HepG2 (cell line): ENCODE results near the gene TMEM53. TPM values are rescaled to one million over a fixed set of nuclear protein-coding genes. Genes with fewer than 3 reads are reported as not detected.
A peak's percentile ranks its signal among the peaks of the same experiment; 100 is the strongest.

Source experiments
- ARID5B ChIP-seq: IDR thresholded peaks from 2 replicates; pipeline ENCODE4 v1.4.0; 2020; ENCODE audit warnings: mild to moderate bottlenecking, missing genetic modification reagents
- CEBPZ ChIP-seq: IDR thresholded peaks from 2 replicates; pipeline ENCODE4 v1.6.1; 2012; ENCODE audit warnings: low read length, improper control_type of control experiment
- FOXC1 ChIP-seq: sonication (generic); formaldehyde crosslinking; IDR thresholded peaks from 2 replicates; pipeline ENCODE4 v1.8.0; 2022; ENCODE audit warnings: mild to moderate bottlenecking, missing genetic modification reagents, borderline replicate concordance
- FUBP1 ChIP-seq: sonication (generic); formaldehyde crosslinking; IDR thresholded peaks from 2 replicates; pipeline ENCODE4 v1.5.1; 2020; ENCODE audit warnings: missing genetic modification reagents, mild to moderate bottlenecking, borderline replicate concordance
- HNF1B ChIP-seq: sonication (generic); formaldehyde crosslinking; IDR thresholded peaks from 2 replicates; pipeline ENCODE4 v1.5.1; 2020; ENCODE audit warnings: mild to moderate bottlenecking, moderate library complexity, missing genetic modification reagents
- KDM3A ChIP-seq: IDR thresholded peaks from 2 replicates; pipeline ENCODE4 v1.6.1; 2018; ENCODE audit warnings: low read depth, missing compliant biosample characterization
- KDM5B ChIP-seq: sonication (generic); formaldehyde crosslinking; IDR thresholded peaks from 2 replicates; pipeline ENCODE4 v1.4.0; 2020; ENCODE audit warnings: missing genetic modification reagents, mild to moderate bottlenecking, borderline replicate concordance
- MIER3 ChIP-seq: IDR thresholded peaks from 2 replicates; pipeline ENCODE4 v1.6.1; 2016; ENCODE audit warnings: missing compliant biosample characterization, borderline replicate concordance
- NFE2L1 ChIP-seq: sonication (generic); formaldehyde crosslinking; IDR thresholded peaks from 2 replicates; pipeline ENCODE4 v1.4.0; 2020; ENCODE audit warnings: missing genetic modification reagents, mild to moderate bottlenecking, borderline replicate concordance
- RARG ChIP-seq: sonication (generic); formaldehyde crosslinking; IDR thresholded peaks from 2 replicates; pipeline ENCODE4 v1.4.0; 2020; ENCODE audit warnings: low read depth, mild to moderate bottlenecking, missing genetic modification reagents
- SP4 ChIP-seq: sonication (generic); formaldehyde crosslinking; IDR thresholded peaks from 2 replicates; pipeline ENCODE4 v1.8.1; 2023; ENCODE audit warnings: mild to moderate bottlenecking, missing genetic modification reagents
- SP5 ChIP-seq: IDR thresholded peaks from 2 replicates; pipeline ENCODE4 v1.6.1; 2016; ENCODE audit warnings: low read depth, borderline replicate concordance
- ZBTB20 ChIP-seq: sonication (generic); formaldehyde crosslinking; IDR thresholded peaks from 2 replicates; pipeline ENCODE4 v1.8.1; 2023; ENCODE audit warnings: missing genetic modification reagents, low read depth, mild to moderate bottlenecking, borderline replicate concordance
- ZFX ChIP-seq: sonication (generic); formaldehyde crosslinking; IDR thresholded peaks from 2 replicates; pipeline ENCODE4 v1.4.0; 2020; ENCODE audit warnings: mild to moderate bottlenecking, low read depth, missing genetic modification reagents, moderate library complexity
- ZNF350 ChIP-seq: sonication (generic); formaldehyde crosslinking; IDR thresholded peaks from 2 replicates; pipeline ENCODE4 v1.4.0; 2020; ENCODE audit warnings: mild to moderate bottlenecking, low read depth, missing genetic modification reagents, borderline replicate concordance
- ZNF510 ChIP-seq: sonication (generic); formaldehyde crosslinking; IDR thresholded peaks from 2 replicates; pipeline ENCODE4 v1.4.0; 2020; ENCODE audit warnings: low read depth, mild to moderate bottlenecking, missing genetic modification reagents
- ZSCAN9 ChIP-seq: IDR thresholded peaks from 2 replicates; pipeline ENCODE4 v1.6.1; 2016; ENCODE audit warnings: borderline replicate concordance
- polyA plus RNA-seq, 8 experiments: library from polyadenylated mRNA; depleted of rRNA in 3 of 8; stranded (reverse) in 7 of 8; unstranded in 1 of 8; fragments of >200 nt; fragmentation: Illumina TruSeq in 4 of 8; extraction: Trizol in 4 of 8; gene quantifications; 2 replicates each; pipeline versions ENCODE4 v1.2.1 to v1.2.3, GENCODE V29; 2011 to 2016; ENCODE audit warnings: low read depth in 4 of 8, missing spikeins in 1 of 8, mixed read lengths in 1 of 8; ENCODE audit not compliant: insufficient read depth in 1 of 8
- total RNA-seq, 5 experiments: library from RNA; depleted of rRNA; stranded (reverse); fragments of >200 nt; fragmentation: Illumina TruSeq; extraction: Trizol; gene quantifications; 2 replicates each; pipeline ENCODE4 v1.2.3, GENCODE V29; 2016; ENCODE audit warnings: low read depth in 1 of 5

The TMEM53 gene
- total and polyA plus RNA-seq, 2 of the 13 experiments (the other 11 are each of a cell fraction or from before 2014, with no cell fraction given), result 12.6 to 20.2 TPM

- TF ChIP-seq ARID5B (CRISPR knock-in tag) (peak; percentile 46; the same call in 1 of the 2 replicates), FUBP1 (CRISPR knock-in tag) (peak; percentile 96; the same call in 1 of the 2 replicates), ZNF510 (CRISPR knock-in tag) (no peak), CEBPZ (no peak), FOXC1 (CRISPR knock-in tag) (no peak), HNF1B (no peak), NFE2L1 (CRISPR knock-in tag) (no peak), SP5 (CRISPR knock-in tag) (no peak; the same call in 1 of the 2 replicates), KDM5B (CRISPR knock-in tag) (no peak), ZSCAN9 (peak; percentile 84), ZBTB20 (CRISPR knock-in tag) (peak; percentile 63; the same call in 1 of the 2 replicates), KDM3A (CRISPR knock-in tag) (peak; percentile 57; the same call in 1 of the 2 replicates), ZFX (CRISPR knock-in tag) (peak; percentile 32; the same call in 1 of the 2 replicates), SP4 (CRISPR knock-in tag) (peak; percentile 80), RARG (CRISPR knock-in tag) (no peak), ZNF350 (CRISPR knock-in tag) (0 out of 2 replicates have a peak, but pooled peaks have one; percentile 42), MIER3 (CRISPR knock-in tag) (peak; percentile 64; the same call in 1 of the 2 replicates)
Observed at GRCh38 chr1:44721485-44722361, 47.4 kb upstream of the TMEM53 start (continued).
